ENCODE results near the gene PPEF2. TPM values are rescaled to one million over a fixed set of nuclear protein-coding genes. Genes with fewer than 3 reads are reported as not detected.

Gene PPEF2
- 0.07 TPM in 1 of 2 replicates, not detected in the other for total RNA-seq (ENCODE audit: low replicate concordance)

- DNase-seq (ENCODE audit: low spot score), result no peak
- Mint-ChIP-seq H3K4me1 (no peaks in the 10 kb centered on the region), H3K27me3 (ENCODE audit: insufficient read depth, low read depth) (peaks cover 3% of the 10 kb centered on the region), H3K9me3 (peaks cover 8% of the 10 kb centered on the region), H3K4me3 (no peak within 1 kb of the TSS), H3K36me3 (peaks cover 2% of the 10 kb centered on the region), H3K27ac (no peak within 1 kb of the TSS)
- no peaks in the 10 kb centered on the region for H3K79me2 ChIP-seq (ENCODE audit: low read depth)
- no peaks in the 10 kb centered on the region for H3K4me1 ChIP-seq
- H3K27me3 ChIP-seq, result no peaks in the 10 kb centered on the region
- no peak within 1 kb of the TSS for H2AFZ ChIP-seq (replicated peaks)
- H3K27ac ChIP-seq, result no peak within 1 kb of the TSS
- no peaks in the 10 kb centered on the region for H3K36me3 ChIP-seq
- no peaks in the 10 kb centered on the region for H3K9me3 ChIP-seq (ENCODE audit: low read depth)
- H4K20me1 ChIP-seq (ENCODE audit: low read depth), result no peaks in the 10 kb centered on the region
- no peak within 1 kb of the TSS for H3K9ac ChIP-seq
- H3K4me3 ChIP-seq, result no peak within 1 kb of the TSS
- TF ChIP-seq CTCF (IDR thresholded peaks at IDR 0.05), result no peak
- TF ChIP-seq EZH2 (IDR thresholded peaks at IDR 0.05), result no peak
- no peak for TF ChIP-seq EZH2phosphoT487 (IDR thresholded peaks at IDR 0.05)
- H3F3A ChIP-seq (ENCODE audit: low read depth), result no peaks in the 10 kb centered on the region
- no peak within 1 kb of the TSS for H3K4me2 ChIP-seq
These were observed at the start of gene PPEF2 for GRCh38 chr4:75902352-75902751. TSS of gene PPEF2 (minus strand) at chr4:75902452. CDS start at chr4:75896325, 6,127 bp downstream.

- H3K27ac ChIP-seq, result no peak overlapping the region
- no peaks in the 10 kb centered on the region for H3K4me1 ChIP-seq
- H3K79me2 ChIP-seq (ENCODE audit: low read depth), result no peaks in the 10 kb centered on the region
- H3K36me3 ChIP-seq, result peaks cover 26% of the 10 kb centered on the region
- H4K20me1 ChIP-seq (ENCODE audit: low read depth), result no peaks in the 10 kb centered on the region
- H3K9ac ChIP-seq, result no peak overlapping the region
- no peak for TF ChIP-seq CTCF (IDR thresholded peaks at IDR 0.05)
- TF ChIP-seq EZH2 (IDR thresholded peaks at IDR 0.05), result no peak
- no peak for TF ChIP-seq EZH2phosphoT487 (IDR thresholded peaks at IDR 0.05)
- H3F3A ChIP-seq (ENCODE audit: low read depth), result peaks cover 4% of the 10 kb centered on the region
- H3K4me3 ChIP-seq, result no peak overlapping the region
- no peak for DNase-seq (ENCODE audit: low spot score)
- peaks cover 20% of the 10 kb centered on the region for H3K36me3 Mint-ChIP-seq
- no peaks in the 10 kb centered on the region for H3K4me1 Mint-ChIP-seq
- no peaks in the 10 kb centered on the region for H3K27me3 Mint-ChIP-seq (ENCODE audit: insufficient read depth, low read depth)
- H2AFZ ChIP-seq (replicated peaks), result no peak overlapping the region
- no peaks in the 10 kb centered on the region for H3K27me3 ChIP-seq
- no peak overlapping the region for H3K27ac Mint-ChIP-seq
- H3K4me3 Mint-ChIP-seq, result no peak overlapping the region
- no peaks in the 10 kb centered on the region for H3K9me3 ChIP-seq (ENCODE audit: low read depth)
- H3K4me2 ChIP-seq, result no peak overlapping the region
- no peaks in the 10 kb centered on the region for H3K9me3 Mint-ChIP-seq
These were observed 48.1 kb upstream of the PPEF2 start for GRCh38 chr4:75950213-75950815.

- Mint-ChIP-seq H3K27ac (no peak overlapping the region), H3K27me3 (ENCODE audit: insufficient read depth, low read depth) (no peaks in the 10 kb centered on the region), H3K4me1 (no peaks in the 10 kb centered on the region), H3K4me3 (no peak overlapping the region), H3K9me3 (no peaks in the 10 kb centered on the region), H3K36me3 (peaks cover 16% of the 10 kb centered on the region)
- no peak overlapping the region for H3K27ac ChIP-seq
- no peak overlapping the region for H2AFZ ChIP-seq (replicated peaks)
- H4K20me1 ChIP-seq (ENCODE audit: low read depth), result no peaks in the 10 kb centered on the region
- H3K9me3 ChIP-seq (ENCODE audit: low read depth), result no peaks in the 10 kb centered on the region
- no peaks in the 10 kb centered on the region for H3K27me3 ChIP-seq
- H3F3A ChIP-seq (ENCODE audit: low read depth), result peaks cover 4% of the 10 kb centered on the region
- TF ChIP-seq CTCF (IDR thresholded peaks at IDR 0.05), result no peak
- no peak overlapping the region for H3K4me3 ChIP-seq
- DNase-seq (ENCODE audit: low spot score), result no peak
- H3K4me2 ChIP-seq, result no peak overlapping the region
- peaks cover 26% of the 10 kb centered on the region for H3K36me3 ChIP-seq
- H3K9ac ChIP-seq, result no peak overlapping the region
- H3K4me1 ChIP-seq, result no peaks in the 10 kb centered on the region
- no peaks in the 10 kb centered on the region for H3K79me2 ChIP-seq (ENCODE audit: low read depth)
These were observed 46.7 kb upstream of the PPEF2 start for GRCh38 chr4:75948822-75949444.

Data from neural progenitor cell (in vitro differentiated cells).